Ramos (cell line): ENCODE measurements around the gene PALMD.

Experiments
- in situ Hi-C: fragments of 300-500 bp; cut with MboI; formaldehyde crosslinking; loops from one replicate; pipeline ENCODE4 v1.14.3; 2022; ENCODE audit warnings: low sequenced_read_pairs; ENCODE audit not compliant: unreplicated experiment

The PALMD gene

DNA sequence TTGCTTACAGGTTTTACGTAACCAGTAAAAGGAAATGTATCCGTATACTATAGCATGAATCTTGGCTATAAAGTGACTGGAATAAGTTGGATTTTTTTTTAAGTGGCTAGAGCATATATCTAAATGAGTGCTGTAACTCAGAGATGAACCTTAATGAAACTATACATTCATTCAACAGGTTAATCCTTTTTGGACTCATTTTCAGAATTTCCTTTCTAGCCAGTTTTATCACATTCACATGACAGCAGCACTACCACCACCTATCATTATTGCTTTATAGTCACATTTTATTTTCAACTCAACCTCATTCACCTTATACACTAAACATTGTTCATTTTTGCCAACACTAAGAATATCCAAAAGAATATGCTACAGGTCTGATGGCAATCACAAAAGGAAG, 89.9 kb downstream of the PALMD start:
- in situ Hi-C loops = no loop called here

DNA sequence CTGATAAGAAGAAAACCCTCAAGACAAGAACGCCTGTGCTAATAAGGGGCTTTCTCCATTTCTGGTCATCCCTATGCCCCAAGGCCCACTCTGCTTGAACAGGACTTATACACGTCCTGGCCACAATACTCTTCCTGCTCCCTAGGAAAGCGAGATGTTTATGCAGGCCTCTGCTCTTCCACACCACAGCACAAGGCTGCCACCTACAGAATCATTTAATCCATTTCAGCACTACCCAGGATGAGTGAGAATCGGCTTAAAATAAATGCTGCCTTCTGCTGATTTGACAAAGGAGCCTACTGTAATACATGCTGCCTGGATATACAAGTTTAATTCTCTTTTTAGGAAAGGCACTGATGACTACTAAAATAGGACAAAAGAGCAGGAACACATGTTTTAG, 91.1 kb downstream of the PALMD start:
- in situ Hi-C loops = no loop called here

DNA sequence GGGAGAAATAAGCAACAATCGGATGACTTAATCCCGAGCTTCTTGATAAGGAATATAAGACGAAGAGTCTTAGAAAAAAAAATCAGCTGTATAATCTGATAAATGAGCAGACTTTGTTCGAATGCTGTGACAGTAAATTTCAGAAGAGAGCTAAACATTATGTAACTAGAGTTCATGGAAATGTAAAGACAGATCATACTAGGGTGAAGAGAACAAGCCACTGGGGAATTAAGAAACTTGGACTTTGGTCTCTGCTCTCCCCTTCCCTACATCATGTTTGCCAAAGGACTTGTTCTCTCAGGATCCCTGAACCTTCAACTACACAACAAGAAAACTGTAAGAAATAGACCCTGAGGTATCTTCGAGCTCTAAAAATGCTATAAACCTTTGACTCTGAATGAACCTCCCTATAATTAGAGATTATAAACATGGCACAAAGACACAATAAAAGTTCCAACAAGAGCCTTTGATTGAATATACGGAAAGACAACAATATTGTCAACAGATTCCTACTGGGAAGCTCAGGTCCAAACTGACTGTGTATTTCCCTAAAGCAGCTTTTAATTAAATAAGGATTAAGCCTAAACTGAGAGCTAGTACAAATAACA, 93.0 kb downstream of the PALMD start:
- in situ Hi-C loops = no loop called here

DNA sequence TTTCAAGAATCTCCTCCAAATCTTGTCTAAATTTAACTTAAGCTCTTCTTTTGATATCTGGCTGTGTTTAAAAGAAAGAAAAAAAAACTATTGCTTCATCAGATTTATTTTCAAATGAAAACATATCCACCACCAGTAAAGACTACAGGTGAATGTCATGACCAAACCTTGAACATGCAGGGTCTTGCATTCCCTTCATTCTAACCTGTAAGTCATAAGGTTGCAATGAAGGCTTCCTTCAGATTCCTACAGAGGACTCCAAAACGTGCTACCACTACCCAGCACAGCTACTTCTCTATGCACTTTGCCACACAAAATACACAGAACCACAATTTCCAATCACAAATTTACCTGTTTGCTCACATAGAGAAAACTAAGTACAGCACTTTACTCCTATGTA, 94.2 kb downstream of the PALMD start:
- in situ Hi-C loops = no loop called here
